DND-41 (cell line): ENCODE measurements around the gene HMOX1.

Source experiments
- ATAC-seq: fragments of 200-7000 bp; cut with Tn5 transposase; 3 replicates; pipeline ENCODE4 v1.9.1; 2021; ENCODE audit warnings: low read depth; ENCODE audit not compliant: insufficient read depth
- DNase-seq: peaks from one replicate; pipeline ENCODE4 v3.0.0-alpha.2; 2020
- H2AFZ ChIP-seq: 2 replicates; pipeline ENCODE4 v1.6.0; 2012; ENCODE audit warnings: low read depth, low read length
- H3K27ac ChIP-seq: 2 replicates; pipeline ENCODE4 v1.5.1; 2012; ENCODE audit warnings: low read length, inconsistent platforms
- H3K27me3 ChIP-seq: fragments of 200-600 bp; sonication (generic); 2 replicates; pipeline ENCODE4 v1.6.0; 2012; ENCODE audit warnings: low read length, mild to moderate bottlenecking, inconsistent platforms; ENCODE audit not compliant: insufficient read depth, poor library complexity
- H3K36me3 ChIP-seq: 2 replicates; pipeline ENCODE4 v1.5.1; 2012; ENCODE audit warnings: low read length, inconsistent platforms; ENCODE audit not compliant: insufficient read depth
- H3K4me1 ChIP-seq: 2 replicates; pipeline ENCODE4 v1.5.1; 2012; ENCODE audit warnings: mild to moderate bottlenecking, low read length; ENCODE audit not compliant: insufficient read depth
- H3K4me2 ChIP-seq: 2 replicates; pipeline ENCODE4 v1.6.0; 2012; ENCODE audit warnings: mild to moderate bottlenecking, moderate library complexity, low read length, inconsistent platforms; ENCODE audit not compliant: insufficient read depth
- H3K4me3 ChIP-seq, 2 experiments: fragments of 200-600 bp in 1 of 2; shearing (Covaris generic) in 1 of 2; 2 replicates each; pipeline ENCODE4 v1.5.1; 2012 to 2016; ENCODE audit warnings: inconsistent platforms in 2 of 2, low read length in 2 of 2, mild to moderate bottlenecking in 2 of 2, low read depth in 1 of 2, moderate library complexity in 1 of 2
- H3K79me2 ChIP-seq: 2 replicates; pipeline ENCODE4 v1.6.0; 2012; ENCODE audit warnings: low read length, inconsistent platforms; ENCODE audit not compliant: insufficient read depth
- H3K9ac ChIP-seq: 2 replicates; pipeline ENCODE4 v1.6.0; 2012; ENCODE audit warnings: low read depth, mild to moderate bottlenecking, inconsistent platforms, low read length, moderate library complexity
- H3K9me3 ChIP-seq: 2 replicates; pipeline ENCODE4 v1.5.1; 2012; ENCODE audit warnings: low read length, moderate library complexity, mild to moderate bottlenecking, inconsistent platforms; ENCODE audit not compliant: insufficient read depth, severe bottlenecking
- H4K20me1 ChIP-seq: 2 replicates; pipeline ENCODE4 v1.6.0; 2012; ENCODE audit warnings: low read length; ENCODE audit not compliant: insufficient read depth
- CTCF ChIP-seq: IDR thresholded peaks from 2 replicates; pipeline ENCODE4 v1.5.1; 2012; ENCODE audit warnings: borderline replicate concordance, low read length, moderate library complexity, mild to moderate bottlenecking; ENCODE audit not compliant: poor library complexity, severe bottlenecking; ENCODE audit errors: extremely low read depth
- EZH2 ChIP-seq: IDR thresholded peaks from 3 replicates; pipeline ENCODE4 v1.6.1; 2012; ENCODE audit warnings: borderline replicate concordance, low read depth, mild to moderate bottlenecking, moderate library complexity, low read length, inconsistent platforms; ENCODE audit not compliant: severe bottlenecking

HMOX1 gene

GRCh38 chr22:35399678-35400500 lies 19.0 kb downstream of the HMOX1 start, which contains the start of gene MCM5:
TSS of gene MCM5 (plus strand) at chr22:35400140. CDS start at chr22:35400439, 299 bp downstream.
- H3K27me3 ChIP-seq: no peaks in the 10 kb centered on the region
- TF ChIP-seq CTCF: no peak
- TF ChIP-seq EZH2: no peak
- peak within 1 kb of the TSS; percentile 85 to 86 for H3K4me3 ChIP-seq
- ATAC-seq: peak; percentile 98
- H3K4me2 ChIP-seq: peak within 1 kb of the TSS; percentile 81
- H3K27ac ChIP-seq: peak within 1 kb of the TSS; percentile 97
- peak; percentile 99 for DNase-seq
- peak within 1 kb of the TSS; percentile 90 for H2AFZ ChIP-seq
- peaks cover 54% of the 10 kb centered on the region for H3K79me2 ChIP-seq
- H4K20me1 ChIP-seq: peaks cover 21% of the 10 kb centered on the region
- peak within 1 kb of the TSS; percentile 96 for H3K9ac ChIP-seq
- peaks cover 44% of the 10 kb centered on the region for H3K4me1 ChIP-seq
- peaks cover 46% of the 10 kb centered on the region for H3K36me3 ChIP-seq
- H3K9me3 ChIP-seq: no peaks in the 10 kb centered on the region

GRCh38 chr22:35400501-35400790 lies 19.6 kb downstream of the HMOX1 start:
- H3K36me3 ChIP-seq: peaks cover 51% of the 10 kb centered on the region
- peak overlapping the region; percentile 81 for H3K4me2 ChIP-seq
- peaks cover 21% of the 10 kb centered on the region for H4K20me1 ChIP-seq
- H3K4me3 ChIP-seq: peak overlapping the region; percentile 85 to 86
- DNase-seq (peak; percentile 48), ATAC-seq (peak; percentile 39)
- H3K4me1 ChIP-seq: peaks cover 44% of the 10 kb centered on the region
- TF ChIP-seq EZH2 (no peak), CTCF (no peak)
- no peaks in the 10 kb centered on the region for H3K27me3 ChIP-seq
- peak overlapping the region; percentile 96 for H3K9ac ChIP-seq
- H2AFZ ChIP-seq: peak overlapping the region; percentile 90
- H3K9me3 ChIP-seq: no peaks in the 10 kb centered on the region
- H3K27ac ChIP-seq: peak overlapping the region; percentile 95
- peaks cover 54% of the 10 kb centered on the region for H3K79me2 ChIP-seq

GRCh38 chr22:35401863-35402262 lies 21.0 kb downstream of the HMOX1 start:
- Histone ChIP-seq H3K9ac (peak overlapping the region; percentile 96), H3K4me1 (peaks cover 50% of the 10 kb centered on the region), H3K79me2 (peaks cover 65% of the 10 kb centered on the region), H3K36me3 (peaks cover 64% of the 10 kb centered on the region), H2AFZ (no peak overlapping the region), H3K4me2 (peak overlapping the region; percentile 81), H3K4me3 (peak overlapping the region in 1 of 2 experiments; percentile 85; a peak in 3 of 4 replicates), H3K27ac (peak overlapping the region; percentile 64), H4K20me1 (peaks cover 30% of the 10 kb centered on the region), H3K27me3 (no peaks in the 10 kb centered on the region), H3K9me3 (no peaks in the 10 kb centered on the region)
- no peak for DNase-seq
- no peak for TF ChIP-seq EZH2
- TF ChIP-seq CTCF: no peak
- ATAC-seq: no peak
